HG03439 (cell line): ENCODE measurements around the gene ENPP3.
"Not testable (repeated sequence)": the region's sequence is repeated elsewhere in the genome, so short reads cannot be mapped to it uniquely, and the experiment has no call there.

ENCODE experiments used
- ATAC-seq: cut with Tn5 transposase; IDR thresholded peaks from one replicate; pipeline ENCODE4 v1.9.1; 2021; ENCODE audit warnings: mild to moderate bottlenecking, moderate library complexity; ENCODE audit not compliant: unreplicated experiment

Gene ENPP3

GRCh38 chr6:131733376-131734016 is 96.4 kb downstream of the ENPP3 start:
- ATAC-seq = no peak

GRCh38 chr6:131736003-131736596 is 99.0 kb downstream of the ENPP3 start:
- no peak for ATAC-seq

- ATAC-seq = no peak
Observed at GRCh38 chr6:131736811-131737210, 99.7 kb downstream of the ENPP3 start.

GRCh38 chr6:131739136-131739535 is 102.0 kb downstream of the ENPP3 start:
- no peak for ATAC-seq

- ATAC-seq = no peak
Observed at GRCh38 chr6:131740161-131740560, 103.1 kb downstream of the ENPP3 start.

GRCh38 chr6:131741688-131742393 is 104.7 kb downstream of the ENPP3 start:
- ATAC-seq = no peak

GRCh38 chr6:131744432-131745287 is 107.6 kb downstream of the ENPP3 start:
- no peak for ATAC-seq

- ATAC-seq = no peak
Observed at GRCh38 chr6:131745476-131745875, 108.4 kb downstream of the ENPP3 start.

- ATAC-seq = no peak
Observed at GRCh38 chr6:131747821-131748353, 110.8 kb downstream of the ENPP3 start.

- ATAC-seq = no peak
Observed at GRCh38 chr6:131749023-131749422, 111.9 kb downstream of the ENPP3 start.

- ATAC-seq = not testable (repeated sequence)
Observed at GRCh38 chr6:131751012-131751715, 114.1 kb downstream of the ENPP3 start.

- no peak for ATAC-seq
Observed at GRCh38 chr6:131754088-131754487, 117.0 kb downstream of the ENPP3 start.

GRCh38 chr6:131754715-131755567 is 117.8 kb downstream of the ENPP3 start:
- ATAC-seq = no peak

- ATAC-seq = no peak
Observed at GRCh38 chr6:131755597-131755996, 118.5 kb downstream of the ENPP3 start.

- no peak for ATAC-seq
Observed at GRCh38 chr6:131756039-131756438, 118.9 kb downstream of the ENPP3 start.

GRCh38 chr6:131758920-131759319 is 121.8 kb downstream of the ENPP3 start:
- no peak for ATAC-seq

GRCh38 chr6:131761060-131761761 is 124.1 kb downstream of the ENPP3 start:
- no peak for ATAC-seq

- ATAC-seq = no peak
Observed at GRCh38 chr6:131761762-131762067, 124.6 kb downstream of the ENPP3 start.

- no peak for ATAC-seq
Observed at GRCh38 chr6:131762984-131763383, 125.9 kb downstream of the ENPP3 start.
